AG09309 (cell line): ENCODE data around the gene MFAP2.
"Not testable (repeated sequence)": the region's sequence is repeated elsewhere in the genome, so short reads cannot be mapped to it uniquely, and the experiment has no call there.

Source experiments
- DNase-seq: peaks from one replicate; pipeline ENCODE4 v3.0.0-alpha.2; 2010; ENCODE audit warnings: low read depth
- H3K4me3 ChIP-seq: 2 replicates; pipeline ENCODE4 v1.5.1; 2011; ENCODE audit warnings: mild to moderate bottlenecking, low read depth, low read length, moderate library complexity; ENCODE audit not compliant: control insufficient read depth
- TF ChIP-seq, protein P1 (sequence below): IDR thresholded peaks from 2 replicates; pipeline ENCODE4 v1.5.1; 2011; ENCODE audit warnings: mild to moderate bottlenecking, low read depth, low read length, inconsistent platforms; ENCODE audit not compliant: insufficient read depth, control insufficient read depth; ENCODE audit errors: missing control alignments

MFAP2 gene

DNA sequence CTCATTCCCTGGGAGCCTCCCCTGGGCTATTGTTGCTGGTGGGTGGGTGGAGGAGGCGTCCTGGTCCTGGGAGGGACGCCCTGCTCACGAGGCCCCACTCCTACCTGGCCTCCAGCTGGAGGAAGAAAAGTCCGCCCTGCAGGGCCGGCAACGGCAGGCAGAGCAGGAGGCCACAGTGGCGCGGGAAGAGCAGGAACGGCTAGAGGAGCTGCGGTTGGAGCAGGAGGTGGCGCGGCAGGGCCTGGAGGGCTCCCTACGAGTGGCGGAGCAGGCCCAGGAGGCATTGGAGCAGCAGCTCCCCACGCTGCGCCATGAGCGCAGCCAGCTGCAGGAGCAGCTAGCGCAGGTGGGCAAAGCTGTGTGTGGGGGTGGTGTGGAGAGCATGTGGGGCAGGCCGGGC is 33.8 kb downstream of the MFAP2 start:
- DNase-seq = no peak
- no peak overlapping the region for H3K4me3 ChIP-seq
- TF ChIP-seq, protein P1, sequence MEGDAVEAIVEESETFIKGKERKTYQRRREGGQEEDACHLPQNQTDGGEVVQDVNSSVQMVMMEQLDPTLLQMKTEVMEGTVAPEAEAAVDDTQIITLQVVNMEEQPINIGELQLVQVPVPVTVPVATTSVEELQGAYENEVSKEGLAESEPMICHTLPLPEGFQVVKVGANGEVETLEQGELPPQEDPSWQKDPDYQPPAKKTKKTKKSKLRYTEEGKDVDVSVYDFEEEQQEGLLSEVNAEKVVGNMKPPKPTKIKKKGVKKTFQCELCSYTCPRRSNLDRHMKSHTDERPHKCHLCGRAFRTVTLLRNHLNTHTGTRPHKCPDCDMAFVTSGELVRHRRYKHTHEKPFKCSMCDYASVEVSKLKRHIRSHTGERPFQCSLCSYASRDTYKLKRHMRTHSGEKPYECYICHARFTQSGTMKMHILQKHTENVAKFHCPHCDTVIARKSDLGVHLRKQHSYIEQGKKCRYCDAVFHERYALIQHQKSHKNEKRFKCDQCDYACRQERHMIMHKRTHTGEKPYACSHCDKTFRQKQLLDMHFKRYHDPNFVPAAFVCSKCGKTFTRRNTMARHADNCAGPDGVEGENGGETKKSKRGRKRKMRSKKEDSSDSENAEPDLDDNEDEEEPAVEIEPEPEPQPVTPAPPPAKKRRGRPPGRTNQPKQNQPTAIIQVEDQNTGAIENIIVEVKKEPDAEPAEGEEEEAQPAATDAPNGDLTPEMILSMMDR = no peak

DNA sequence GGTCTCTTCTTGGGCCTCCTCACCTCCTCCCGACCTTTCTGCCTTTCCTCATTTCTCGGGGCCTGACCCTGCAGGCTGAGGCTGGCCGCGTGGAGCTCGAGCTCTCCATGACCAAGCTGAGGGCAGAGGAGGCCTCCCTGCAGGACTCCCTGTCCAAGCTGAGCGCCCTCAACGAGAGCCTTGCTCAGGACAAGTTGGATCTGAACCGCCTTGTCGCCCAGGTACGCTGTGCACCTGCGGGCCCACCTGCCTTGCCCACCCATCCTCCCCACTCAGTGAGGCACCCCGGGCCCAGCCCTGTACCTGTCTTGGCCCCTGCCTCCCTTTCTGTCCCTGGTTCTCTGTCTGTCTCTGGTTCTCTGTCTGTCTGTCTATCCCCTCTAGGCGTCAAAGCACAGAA is 34.2 kb downstream of the MFAP2 start:
- H3K4me3 ChIP-seq, DNase-seq: not testable (repeated sequence)

DNA sequence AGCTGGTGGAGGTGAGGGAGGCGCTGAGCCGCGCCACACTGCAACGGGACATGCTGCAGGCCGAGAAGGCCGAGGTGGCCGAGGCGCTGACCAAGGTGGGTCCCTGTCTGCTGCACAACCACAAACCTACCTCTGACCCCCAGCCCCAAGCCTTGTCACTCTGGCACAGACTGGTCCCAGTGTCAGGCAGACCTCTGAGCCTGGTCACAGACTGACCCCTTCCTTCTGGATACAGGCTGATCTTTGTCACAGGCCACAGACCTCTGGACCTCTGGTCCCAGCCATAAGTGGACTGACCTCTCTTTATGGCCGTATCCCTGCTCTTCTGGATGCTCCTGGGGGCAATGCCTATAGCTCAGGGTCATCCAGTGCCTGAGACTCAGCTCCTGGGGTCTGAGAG is 34.9 kb downstream of the MFAP2 start:
- DNase-seq, H3K4me3 ChIP-seq: not testable (repeated sequence)

DNA sequence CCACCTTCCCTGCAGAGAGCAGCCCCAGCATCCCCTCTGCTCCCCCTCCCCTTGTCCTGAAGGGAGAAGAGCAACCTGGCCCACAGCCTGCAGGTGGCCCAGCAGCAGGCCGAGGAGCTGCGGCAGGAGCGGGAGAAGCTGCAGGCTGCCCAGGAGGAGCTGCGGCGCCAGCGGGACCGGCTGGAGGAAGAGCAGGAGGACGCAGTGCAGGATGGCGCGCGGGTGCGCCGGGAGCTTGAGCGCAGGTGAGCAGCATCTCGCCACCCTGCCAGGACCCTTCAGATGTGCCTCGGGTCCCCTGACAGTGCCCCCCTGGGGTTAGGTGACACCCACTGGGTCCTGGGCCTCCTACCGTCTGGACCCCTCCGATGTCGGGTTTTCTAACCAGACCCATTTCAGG is 36.4 kb downstream of the MFAP2 start:
- DNase-seq = no peak

DNA sequence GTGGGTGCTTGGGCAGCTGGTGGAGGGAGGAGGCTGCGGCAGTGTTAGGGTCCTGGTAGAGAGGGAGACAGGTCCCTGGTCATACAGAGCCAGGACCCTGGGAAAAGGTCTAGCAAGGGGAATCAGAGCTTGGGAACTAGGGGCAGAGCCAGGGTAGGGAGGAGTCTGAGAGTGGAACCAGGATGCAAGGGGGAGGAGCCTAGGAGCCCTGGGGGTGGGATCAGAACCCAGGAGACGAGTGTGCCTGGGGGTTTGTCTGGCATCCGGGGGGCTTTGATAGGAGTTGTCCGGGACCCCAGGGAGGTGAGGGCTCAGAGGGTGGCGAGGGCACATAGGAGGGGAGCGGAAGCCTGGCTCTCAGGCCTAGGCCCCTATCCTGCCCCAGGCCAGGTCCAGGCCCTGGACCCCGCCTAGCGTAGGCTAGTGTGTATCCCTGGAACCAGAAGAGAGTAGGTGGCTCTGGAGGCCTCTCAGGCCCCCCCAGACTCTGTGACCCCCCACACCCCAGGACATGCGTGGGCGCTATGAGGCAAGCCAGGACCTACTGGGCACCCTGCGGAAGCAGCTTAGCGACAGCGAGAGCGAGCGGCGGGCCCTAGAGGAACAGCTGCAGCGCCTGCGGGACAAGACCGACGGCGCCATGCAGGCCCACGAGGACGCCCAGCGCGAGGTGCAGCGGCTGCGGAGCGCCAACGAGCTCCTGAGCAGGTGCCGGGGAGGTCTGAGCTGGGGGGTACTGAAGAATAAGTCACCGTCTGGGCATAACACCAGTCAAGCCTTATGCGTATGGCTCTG is 40.8 kb downstream of the MFAP2 start:
- DNase-seq, H3K4me3 ChIP-seq: not testable (repeated sequence)

More for the DNA sequence above, 36.4 kb downstream of the MFAP2 start:
- TF ChIP-seq, protein P1 = no peak
- H3K4me3 ChIP-seq = no peak overlapping the region

DNA sequence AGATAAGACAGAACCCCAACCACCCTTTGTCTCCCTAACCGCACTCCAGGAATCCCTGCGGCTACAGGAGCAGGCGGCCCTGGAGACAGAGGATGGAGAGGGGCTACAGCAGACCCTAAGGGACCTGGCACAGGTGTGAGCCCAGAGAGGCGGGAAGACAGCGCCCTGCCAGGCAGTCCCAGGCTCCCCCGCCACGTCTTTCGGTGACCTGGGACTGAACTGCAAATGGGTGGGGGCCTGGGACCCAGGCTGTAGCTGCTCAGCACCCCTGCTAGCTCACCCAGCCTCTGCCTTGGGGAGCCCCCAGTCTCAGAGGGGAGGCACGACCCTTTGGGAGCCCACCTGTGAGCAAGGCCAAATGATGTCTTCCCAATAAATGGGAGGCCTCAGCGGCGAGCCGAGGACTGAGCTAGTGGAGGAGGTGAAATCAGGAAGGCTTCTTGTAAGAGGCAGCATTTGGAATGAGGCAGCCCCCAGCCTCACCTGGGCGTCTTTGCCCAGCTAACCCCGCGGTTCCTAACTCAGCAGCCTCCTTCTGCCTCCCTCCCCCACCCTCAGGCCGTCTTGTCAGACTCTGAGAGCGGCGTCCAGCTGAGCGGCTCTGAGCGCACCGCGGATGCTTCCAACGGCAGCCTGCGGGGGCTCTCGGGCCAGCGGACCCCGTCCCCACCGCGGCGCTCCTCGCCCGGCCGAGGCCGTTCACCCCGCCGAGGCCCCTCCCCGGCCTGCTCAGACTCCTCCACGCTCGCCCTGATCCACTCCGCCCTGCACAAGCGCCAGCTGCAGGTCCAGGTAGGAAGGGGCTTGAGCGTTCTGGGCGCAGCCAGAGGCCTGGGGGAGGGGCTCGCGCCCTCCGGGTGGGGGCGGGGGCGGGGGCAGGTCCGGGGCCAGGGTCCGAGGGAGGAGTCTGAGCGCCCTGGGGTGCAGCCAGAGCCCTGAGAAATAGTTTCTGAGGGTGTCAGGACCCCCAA is 41.8 kb downstream of the MFAP2 start:
- TF ChIP-seq, protein P1 = no peak
- DNase-seq = no peak
- no peak overlapping the region for H3K4me3 ChIP-seq

DNA sequence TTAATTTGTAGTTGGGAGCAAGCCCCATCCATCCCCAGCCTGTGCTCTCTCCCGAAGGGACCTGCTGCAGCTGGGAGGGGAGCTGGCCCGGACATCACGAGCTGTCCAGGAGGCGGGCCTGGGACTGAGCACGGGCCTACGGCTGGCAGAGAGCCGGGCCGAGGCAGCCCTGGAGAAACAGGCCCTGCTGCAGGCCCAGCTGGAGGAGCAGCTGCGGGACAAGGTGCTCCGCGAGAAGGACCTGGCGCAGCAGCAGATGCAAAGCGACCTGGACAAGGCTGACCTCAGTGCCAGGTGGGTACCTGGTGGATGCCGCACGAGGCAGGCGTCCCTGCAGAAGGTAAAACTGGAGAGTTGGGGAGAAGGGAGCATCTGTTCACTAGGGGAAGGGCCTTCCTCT is 43.8 kb downstream of the MFAP2 start:
- not testable (repeated sequence) for H3K4me3 ChIP-seq, DNase-seq

DNA sequence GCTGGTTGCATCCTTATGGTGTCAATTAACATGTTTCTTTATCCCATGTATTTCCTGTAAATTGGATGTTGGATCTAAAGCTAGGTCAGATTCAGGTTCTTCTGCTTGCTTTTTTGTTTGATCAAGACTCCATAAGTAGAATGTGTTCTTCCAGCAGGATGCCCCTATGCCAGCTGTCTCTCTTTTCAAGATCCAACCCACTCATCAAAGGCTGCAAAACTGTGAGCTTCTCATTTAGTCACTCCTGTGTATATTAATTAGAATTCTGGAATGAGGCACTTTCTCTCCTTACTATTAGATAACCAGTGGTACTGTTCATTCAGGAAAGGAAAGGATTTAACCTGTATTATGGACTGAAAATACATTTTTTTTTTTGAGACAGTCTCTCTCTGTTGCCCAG is 46.5 kb downstream of the MFAP2 start:
- H3K4me3 ChIP-seq = not testable (repeated sequence)

DNA sequence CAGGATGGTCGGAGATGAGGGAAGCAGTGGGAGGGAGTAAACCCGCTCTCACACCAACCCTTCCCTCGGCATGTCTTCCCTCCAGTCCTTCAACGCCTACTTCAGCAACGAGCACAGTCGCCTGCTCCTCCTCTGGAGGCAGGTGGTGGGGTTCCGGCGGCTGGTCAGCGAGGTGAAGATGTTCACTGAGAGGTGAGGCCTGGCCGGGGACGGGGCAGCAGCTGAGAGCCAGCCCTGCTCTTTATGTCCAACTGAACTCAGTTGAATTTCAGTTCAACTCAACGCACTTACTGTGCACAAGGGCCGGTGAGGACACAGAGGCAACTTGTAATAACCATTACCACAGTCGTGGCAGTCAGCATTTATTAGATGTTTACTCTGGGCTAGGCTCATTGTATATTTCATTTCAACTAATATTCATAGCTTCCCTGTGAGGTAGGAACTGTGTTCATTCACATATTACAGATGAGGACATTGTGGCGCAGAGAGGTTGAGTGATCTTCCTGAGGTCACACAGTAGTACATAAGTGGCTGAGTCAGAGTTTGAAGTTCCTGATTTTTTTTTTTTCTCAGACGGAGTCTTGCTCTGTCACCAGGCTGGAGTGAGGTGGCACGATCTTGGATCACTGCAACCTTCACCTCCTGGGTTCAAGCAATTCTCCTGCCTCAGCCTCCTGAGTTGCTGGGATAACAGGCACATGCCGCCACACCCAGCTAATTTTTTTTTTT is 49.0 kb downstream of the MFAP2 start:
- not testable (repeated sequence) for H3K4me3 ChIP-seq

More for the DNA sequence above, 46.5 kb downstream of the MFAP2 start:
- not testable (repeated sequence) for DNase-seq

DNA sequence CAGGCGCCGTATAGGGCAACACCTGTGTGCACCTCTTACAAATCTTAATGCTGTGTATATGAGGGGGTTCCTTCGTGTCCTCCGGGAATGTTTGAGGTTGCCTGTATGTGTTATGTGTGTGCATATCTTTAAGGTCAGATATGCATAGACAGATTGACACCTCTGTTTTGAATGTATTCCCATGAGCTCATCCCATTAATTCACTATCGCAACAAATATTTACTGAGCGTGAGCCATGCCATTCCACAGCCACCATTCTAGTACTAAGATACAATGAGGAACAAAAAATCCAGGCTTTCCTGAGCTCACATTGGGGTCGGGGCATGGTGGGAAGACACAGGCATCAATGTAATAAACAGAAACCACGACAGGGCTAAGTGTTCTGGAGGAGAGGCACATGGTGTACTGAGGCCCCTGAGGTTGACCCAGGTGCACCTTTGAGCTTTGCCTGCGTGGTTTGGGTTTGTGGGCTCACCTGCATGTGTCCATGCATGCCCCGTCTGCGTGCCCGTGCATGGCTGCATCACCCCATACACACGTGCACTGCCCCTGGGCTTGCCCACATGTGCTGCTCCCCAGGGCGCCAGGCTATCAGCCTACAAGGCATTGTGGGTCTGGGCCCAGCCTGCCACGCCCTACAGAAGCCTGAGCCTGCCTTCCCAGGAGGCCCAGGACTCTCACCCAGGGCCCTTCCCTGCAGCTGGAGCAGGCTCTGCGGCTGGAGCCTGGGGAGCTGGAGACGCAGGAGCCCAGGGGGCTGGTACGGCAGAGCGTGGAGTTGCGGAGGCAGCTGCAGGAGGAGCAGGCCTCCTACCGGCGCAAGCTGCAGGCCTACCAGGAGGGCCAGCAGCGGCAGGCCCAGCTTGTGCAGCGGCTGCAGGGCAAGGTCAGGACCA is 51.0 kb downstream of the MFAP2 start:
- DNase-seq, H3K4me3 ChIP-seq: not testable (repeated sequence)

More for the DNA sequence above, 49.0 kb downstream of the MFAP2 start:
- DNase-seq = not testable (repeated sequence)
